SK-N-SH treated with all-trans-retinoic acid at 6 μM for 48 hours (cell line): Measurements from ENCODE around the gene TSG101.

Source experiments
- ATAC-seq: fragments of 200-7000 bp; cut with Tn5 transposase; 3 replicates; pipeline ENCODE4 v1.9.1; 2020; ENCODE audit warnings: mild to moderate bottlenecking, moderate library complexity
- ARNTL ChIP-seq: fragments of 450-650 bp; formaldehyde crosslinking; IDR thresholded peaks from 2 replicates; pipeline ENCODE4 v1.5.0; 2020; ENCODE audit warnings: low read depth, mild to moderate bottlenecking, moderate library complexity, borderline replicate concordance
- BACH2 ChIP-seq: fragments of 250-450 bp; sonication (Bioruptor Pico); IDR thresholded peaks from 2 replicates; pipeline ENCODE4 v1.9.0; 2021; ENCODE audit warnings: mild to moderate bottlenecking, borderline replicate concordance
- CREB5 ChIP-seq: fragments of 250-450 bp; sonication (Bioruptor Pico); IDR thresholded peaks from 2 replicates; pipeline ENCODE4 v1.5.1; 2020; ENCODE audit warnings: low read depth, mild to moderate bottlenecking, moderate library complexity
- CSDC2 ChIP-seq: fragments of 250-450 bp; sonication (Bioruptor Pico); IDR thresholded peaks from 2 replicates; pipeline ENCODE4 v1.5.0; 2020; ENCODE audit warnings: mild to moderate bottlenecking, moderate library complexity
- CSRNP3 ChIP-seq: fragments of 250-450 bp; sonication (Bioruptor Pico); IDR thresholded peaks from 2 replicates; pipeline ENCODE4 v1.5.1; 2021; ENCODE audit warnings: mild to moderate bottlenecking, moderate library complexity
- ESRRG ChIP-seq: fragments of 250-450 bp; sonication (Bioruptor Pico); IDR thresholded peaks from 2 replicates; pipeline ENCODE4 v1.6.1; 2021; ENCODE audit warnings: mild to moderate bottlenecking
- GLIS3 ChIP-seq: fragments of 250-450 bp; sonication (Bioruptor Pico); IDR thresholded peaks from 2 replicates; pipeline ENCODE4 v1.5.0; 2020; ENCODE audit warnings: mild to moderate bottlenecking, moderate library complexity
- ISL1 ChIP-seq: fragments of 250-450 bp; sonication (Bioruptor Pico); IDR thresholded peaks from 2 replicates; pipeline ENCODE4 v2.1.2; 2022; ENCODE audit warnings: mild to moderate bottlenecking, moderate library complexity
- OSR1 ChIP-seq: fragments of 250-450 bp; sonication (Bioruptor Pico); IDR thresholded peaks from 2 replicates; pipeline ENCODE4 v1.8.0; 2022; ENCODE audit warnings: moderate library complexity, mild to moderate bottlenecking, inconsistent platforms
- PATZ1 ChIP-seq: fragments of 250-450 bp; sonication (Bioruptor Pico); IDR thresholded peaks from 2 replicates; pipeline ENCODE4 v1.8.0; 2020; ENCODE audit warnings: mild to moderate bottlenecking, moderate library complexity, borderline replicate concordance
- POU6F1 ChIP-seq: fragments of 250-450 bp; sonication (Bioruptor Pico); IDR thresholded peaks from 2 replicates; pipeline ENCODE4 v1.8.0; 2021; ENCODE audit warnings: low read depth, mild to moderate bottlenecking, moderate library complexity, borderline replicate concordance
- PPARA ChIP-seq: fragments of 250-450 bp; sonication (Bioruptor Pico); IDR thresholded peaks from 2 replicates; pipeline ENCODE4 v1.5.0; 2020; ENCODE audit warnings: mild to moderate bottlenecking, borderline replicate concordance
- RARB ChIP-seq: fragments of 250-450 bp; sonication (Bioruptor Pico); IDR thresholded peaks from 2 replicates; pipeline ENCODE4 v1.8.0; 2021; ENCODE audit warnings: mild to moderate bottlenecking, moderate library complexity
- SNAI2 ChIP-seq: fragments of 250-450 bp; sonication (Bioruptor Pico); IDR thresholded peaks from 2 replicates; pipeline ENCODE4 v1.5.0; 2020; ENCODE audit warnings: mild to moderate bottlenecking, moderate library complexity
- TOX ChIP-seq: fragments of 250-450 bp; sonication (Bioruptor Pico); IDR thresholded peaks from 2 replicates; pipeline ENCODE4 v1.8.0; 2021; ENCODE audit warnings: mild to moderate bottlenecking, moderate library complexity, borderline replicate concordance
- TSHZ2 ChIP-seq: fragments of 250-450 bp; sonication (Bioruptor Pico); IDR thresholded peaks from 2 replicates; pipeline ENCODE4 v1.5.0; 2020; ENCODE audit warnings: mild to moderate bottlenecking, moderate library complexity
- ZC3H10 ChIP-seq: fragments of 250-450 bp; sonication (Bioruptor Pico); IDR thresholded peaks from 2 replicates; pipeline ENCODE4 v1.5.1; 2021; ENCODE audit warnings: mild to moderate bottlenecking, moderate library complexity
- ZFP3 ChIP-seq: fragments of 250-450 bp; sonication (Bioruptor Pico); IDR thresholded peaks from 2 replicates; pipeline ENCODE4 v1.5.0; 2020; ENCODE audit warnings: mild to moderate bottlenecking, moderate library complexity
- ZFP30 ChIP-seq: fragments of 450-650 bp; formaldehyde crosslinking; IDR thresholded peaks from 2 replicates; pipeline ENCODE4 v1.5.0; 2022; ENCODE audit warnings: mild to moderate bottlenecking, moderate library complexity
- ZNF565 ChIP-seq: fragments of 450-650 bp; formaldehyde crosslinking; conservative IDR thresholded peaks from 2 replicates; pipeline ENCODE4 v1.5.0; 2020; ENCODE audit warnings: low read depth, mild to moderate bottlenecking, moderate library complexity
- ZNF70 ChIP-seq: fragments of 450-650 bp; formaldehyde crosslinking; IDR thresholded peaks from 2 replicates; pipeline ENCODE4 v1.5.0; 2020; ENCODE audit warnings: mild to moderate bottlenecking, moderate library complexity
- ZNF8 ChIP-seq: fragments of 450-650 bp; formaldehyde crosslinking; IDR thresholded peaks from 2 replicates; pipeline ENCODE4 v1.5.0; 2020; ENCODE audit warnings: mild to moderate bottlenecking, moderate library complexity

Gene TSG101

GRCh38 chr11:18495703-18496102 lies 31.0 kb downstream of the TSG101 start:
- TF ChIP-seq ZFP30 (CRISPR knock-in tag) = no peak
- no peak for TF ChIP-seq CSDC2 (CRISPR knock-in tag)
- no peak for TF ChIP-seq OSR1 (CRISPR knock-in tag)
- TF ChIP-seq SNAI2 (CRISPR knock-in tag) = no peak
- TF ChIP-seq ARNTL (CRISPR knock-in tag) = no peak
- TF ChIP-seq ZC3H10 (CRISPR knock-in tag) = no peak
- no peak for TF ChIP-seq CREB5 (CRISPR knock-in tag)
- TF ChIP-seq ISL1 (CRISPR knock-in tag) = no peak
- no peak for TF ChIP-seq PPARA (CRISPR knock-in tag)
- no peak for TF ChIP-seq GLIS3 (CRISPR knock-in tag)
- TF ChIP-seq CSRNP3 = no peak
- no peak for TF ChIP-seq PATZ1 (CRISPR knock-in tag)
- no peak for TF ChIP-seq ZNF70
- no peak for TF ChIP-seq POU6F1 (CRISPR knock-in tag)
- no peak for TF ChIP-seq ZNF8 (CRISPR knock-in tag)
- ATAC-seq = no peak

- TF ChIP-seq ESRRG (CRISPR knock-in tag) = no peak
- TF ChIP-seq ARNTL (CRISPR knock-in tag) = no peak
- ATAC-seq = no peak
Observed at GRCh38 chr11:18495271-18495670, 31.5 kb downstream of the TSG101 start.

GRCh38 chr11:18493310-18493709 lies 33.4 kb downstream of the TSG101 start:
- no peak for ATAC-seq

More at GRCh38 chr11:18493310-18493709, 33.4 kb downstream of the TSG101 start:
- TF ChIP-seq ZNF70 = no peak
- TF ChIP-seq RARB (CRISPR knock-in tag) = no peak
- TF ChIP-seq ISL1 (CRISPR knock-in tag) = no peak
- no peak for TF ChIP-seq ZFP30 (CRISPR knock-in tag)
- no peak for TF ChIP-seq PATZ1 (CRISPR knock-in tag)
- TF ChIP-seq ZFP3 (CRISPR knock-in tag) = no peak
- TF ChIP-seq TSHZ2 (CRISPR knock-in tag) = no peak
- no peak for TF ChIP-seq ESRRG (CRISPR knock-in tag)
- TF ChIP-seq ZNF565 = no peak
- no peak for TF ChIP-seq ZC3H10 (CRISPR knock-in tag)
- TF ChIP-seq GLIS3 (CRISPR knock-in tag) = no peak
- no peak for TF ChIP-seq CSDC2 (CRISPR knock-in tag)
- TF ChIP-seq CREB5 (CRISPR knock-in tag) = no peak
- TF ChIP-seq ARNTL (CRISPR knock-in tag) = no peak
- no peak for TF ChIP-seq PPARA (CRISPR knock-in tag)
- TF ChIP-seq BACH2 (CRISPR knock-in tag) = no peak
- no peak for TF ChIP-seq SNAI2 (CRISPR knock-in tag)
- no peak for TF ChIP-seq ZNF8 (CRISPR knock-in tag)
- TF ChIP-seq TOX = no peak
